ENCODE results near the gene TBXAS1. TPM values are rescaled to one million over a fixed set of nuclear protein-coding genes. Genes with fewer than 3 reads are reported as not detected.
"Not testable (repeated sequence)": the region's sequence is repeated elsewhere in the genome, so short reads cannot be mapped to it uniquely, and the experiment has no call there.

TBXAS1 gene
- total RNA-seq, 2 donors from 2014 or later = 15.7 to 23.7 TPM

DNA sequence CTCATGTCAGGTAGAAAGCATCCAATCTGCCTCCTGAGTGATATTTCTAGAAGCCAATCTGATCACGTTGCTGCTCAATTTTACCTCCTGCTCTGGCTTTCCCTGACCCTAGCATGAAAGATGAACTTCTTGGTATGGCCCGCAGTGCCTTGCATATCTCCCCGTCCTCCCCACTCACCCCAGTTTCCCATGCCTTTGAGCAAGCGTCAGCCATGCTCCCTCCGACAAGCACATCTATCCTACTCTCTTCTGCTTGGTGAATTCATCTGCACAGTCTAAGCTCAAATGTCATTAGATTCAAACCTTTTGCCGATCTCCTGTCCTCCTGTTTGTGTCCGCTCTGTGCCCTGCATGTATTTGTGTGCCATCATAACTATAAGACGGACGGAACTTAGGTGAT is 6.2 kb upstream of the TBXAS1 start:
- intact Hi-C loops (cut with DNase I) = no loop called here
- DNase-seq (ENCODE audit: low spot score) = no peak

DNA sequence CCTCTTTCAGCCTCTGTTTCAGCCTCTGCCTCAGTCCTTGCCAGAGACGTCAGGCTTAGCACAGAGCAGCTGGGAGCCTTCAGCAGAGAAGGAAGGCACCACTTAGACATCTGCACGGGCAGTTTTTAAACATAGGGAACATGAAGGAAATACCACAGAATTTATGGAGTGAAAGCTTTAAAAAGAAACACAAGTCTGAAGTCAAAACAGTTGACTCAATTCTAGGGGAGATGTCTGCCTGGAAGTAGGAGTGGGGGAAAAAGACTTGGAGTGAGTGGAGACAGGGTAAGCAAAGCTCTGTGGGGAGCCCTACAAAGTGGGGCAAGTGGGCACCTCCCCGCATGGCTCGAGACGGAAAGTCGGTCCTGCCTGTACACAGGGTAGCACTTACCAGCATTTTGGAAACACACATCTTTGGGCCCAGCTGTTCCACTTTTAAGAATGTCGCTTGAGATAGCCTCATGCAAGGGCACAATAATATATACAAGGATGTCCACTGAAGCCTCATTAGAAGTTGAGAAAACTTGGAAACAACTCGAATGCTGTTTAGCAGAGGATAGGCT is 5.0 kb upstream of the TBXAS1 start:
- DNase-seq (ENCODE audit: low spot score) = no peak
- intact Hi-C loops (cut with DNase I) = no loop called here

DNA sequence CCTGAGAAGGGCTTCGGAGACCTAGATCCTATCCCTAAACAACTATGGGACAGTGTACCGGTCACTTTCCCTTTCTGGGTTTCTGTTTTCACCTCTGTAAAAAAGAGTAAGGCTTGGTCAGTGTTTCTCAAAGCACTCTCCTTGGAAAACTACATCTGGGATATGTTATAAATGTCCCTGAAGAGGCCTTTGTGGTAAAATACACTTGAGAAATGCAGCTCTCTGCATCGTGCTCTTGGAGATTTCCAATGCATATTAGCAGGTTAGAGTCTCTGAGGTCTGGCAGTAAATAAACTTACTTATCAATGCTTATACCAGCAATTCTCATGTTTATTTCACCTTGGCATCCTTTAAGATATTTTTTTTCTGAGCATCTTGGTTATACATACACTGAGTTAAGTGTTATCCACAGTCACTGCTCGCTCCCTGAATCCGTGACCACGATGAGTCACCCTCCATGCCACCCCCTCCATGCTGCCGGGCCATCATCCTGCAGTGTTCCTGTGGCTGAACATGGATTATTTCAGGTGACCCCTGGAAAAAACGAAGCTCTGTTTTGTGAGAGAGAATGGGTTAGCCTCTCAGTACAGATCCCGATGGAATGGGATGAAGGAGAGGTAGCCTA is 3.3 kb upstream of the TBXAS1 start:
- no peak for DNase-seq (ENCODE audit: low spot score)
- intact Hi-C loops (cut with DNase I) = no loop called here

DNA sequence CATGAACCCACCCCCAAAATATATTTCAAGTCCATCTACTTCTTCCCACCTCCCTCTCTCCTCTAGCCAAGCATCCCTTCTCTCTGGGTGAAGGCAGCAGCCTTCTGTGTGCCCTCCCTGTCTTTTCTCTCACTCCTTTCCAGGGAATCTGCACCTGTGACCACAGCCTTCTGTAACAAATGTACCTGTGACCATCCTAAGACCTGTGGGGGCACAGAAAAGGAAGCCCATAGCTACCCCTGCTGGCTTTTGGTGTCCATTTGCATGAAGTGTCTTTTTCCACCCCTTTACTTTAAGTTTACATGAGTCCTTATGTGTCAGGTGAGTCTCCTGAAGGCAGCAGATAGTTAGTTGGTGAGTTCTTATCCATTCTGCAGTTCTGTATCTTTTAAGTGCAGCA is 2.0 kb upstream of the TBXAS1 start:
- DNase-seq (ENCODE audit: low spot score) = no peak
- intact Hi-C loops (cut with DNase I) = no loop called here

DNA sequence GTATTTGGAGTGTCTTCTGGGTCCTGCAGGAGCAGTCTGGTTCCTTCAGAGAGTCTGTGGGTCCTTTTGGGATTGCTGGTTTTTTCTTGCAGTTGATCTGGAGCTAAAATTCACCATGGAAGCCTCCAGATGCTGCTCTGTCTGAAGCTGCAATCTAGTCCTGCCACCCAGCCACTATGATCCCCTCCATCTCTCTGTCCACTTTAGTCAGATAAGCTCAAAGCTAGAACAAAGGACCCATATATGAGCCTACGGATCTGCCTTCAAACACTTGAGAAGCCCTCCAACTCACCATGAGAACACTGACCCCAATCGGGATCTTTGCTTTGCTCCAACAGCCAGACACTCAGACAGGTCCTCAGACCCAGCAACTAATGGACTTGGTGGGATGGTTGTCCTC is 618 bp upstream of the TBXAS1 start:
- intact Hi-C loops (cut with DNase I) = no loop called here
- DNase-seq (ENCODE audit: low spot score) = no peak

DNA sequence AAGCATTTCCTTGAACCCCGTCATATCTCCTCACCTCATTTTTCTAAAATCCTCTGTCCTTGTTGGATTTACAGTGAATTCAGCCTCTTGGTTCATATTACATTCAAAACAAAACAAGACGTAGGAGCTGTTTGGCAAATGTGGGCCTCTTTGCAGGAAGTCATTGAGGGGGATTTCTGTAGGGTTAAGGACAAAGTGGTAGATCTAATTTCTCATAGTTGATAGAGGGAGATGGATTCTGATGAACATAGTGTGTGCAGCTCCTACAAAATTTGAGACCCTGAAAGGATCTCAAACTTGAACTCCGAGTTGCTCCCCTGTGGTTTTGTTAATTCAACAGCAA is 682 bp downstream of the TBXAS1 start:
- no peak for DNase-seq (ENCODE audit: low spot score)
- intact Hi-C loops (cut with DNase I) = no loop called here

DNA sequence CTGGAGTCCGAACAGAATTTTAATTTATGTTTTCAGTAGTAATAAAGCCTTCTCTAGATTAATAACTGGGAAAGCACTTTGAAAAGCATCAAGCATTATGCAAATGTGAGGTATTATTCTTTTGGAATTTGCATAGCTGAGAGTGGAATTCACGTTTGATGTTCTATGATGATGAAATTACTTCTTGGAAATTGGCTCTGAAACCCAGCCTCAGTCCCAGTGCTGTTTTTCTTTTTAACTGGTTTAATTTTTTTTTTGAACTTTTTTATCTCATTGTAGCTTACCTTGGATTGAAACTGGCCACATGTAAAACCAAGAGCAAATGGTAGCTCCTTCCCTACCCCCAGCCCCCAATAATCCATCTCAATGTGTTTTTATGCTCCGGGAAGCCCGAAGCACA is 1.2 kb downstream of the TBXAS1 start:
- intact Hi-C loops (cut with DNase I) = no loop called here
- DNase-seq (ENCODE audit: low spot score) = no peak

DNA sequence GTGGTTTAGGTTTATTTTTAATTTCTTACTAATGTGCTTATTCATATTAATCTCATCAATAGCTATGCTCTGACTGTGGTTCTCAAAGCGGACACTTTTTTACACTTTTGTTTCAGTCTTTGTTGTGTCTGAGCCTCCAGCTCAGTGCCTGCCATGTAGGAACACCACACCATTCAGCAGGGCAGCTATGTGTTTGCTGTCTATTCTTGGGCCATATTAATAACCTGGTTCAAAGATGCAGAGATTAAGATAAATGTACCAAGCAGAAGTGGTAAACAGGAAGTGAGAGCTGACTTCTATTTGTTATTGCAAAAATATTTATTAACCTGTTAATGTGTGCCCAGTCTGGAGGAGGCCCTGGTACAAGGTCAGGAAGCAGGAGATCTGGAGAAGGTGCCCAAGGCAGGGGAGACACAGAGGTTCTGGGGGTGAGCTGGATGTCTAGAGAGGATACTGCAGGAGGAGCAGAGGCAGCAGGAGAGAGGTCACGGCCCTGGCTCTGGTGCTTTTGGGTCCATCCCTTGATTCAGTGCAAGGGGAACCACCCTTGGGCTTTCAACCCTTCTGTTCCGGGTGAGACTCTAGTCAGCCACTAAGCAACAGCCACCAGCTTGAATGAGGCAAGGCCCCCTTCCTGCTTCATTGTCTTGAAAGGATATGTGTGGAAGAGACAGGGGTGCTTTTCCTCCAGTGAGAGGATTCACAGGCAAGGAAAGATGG is 1.9 kb downstream of the TBXAS1 start:
- intact Hi-C loops (cut with DNase I) = no loop called here
- DNase-seq (ENCODE audit: low spot score) = no peak

DNA sequence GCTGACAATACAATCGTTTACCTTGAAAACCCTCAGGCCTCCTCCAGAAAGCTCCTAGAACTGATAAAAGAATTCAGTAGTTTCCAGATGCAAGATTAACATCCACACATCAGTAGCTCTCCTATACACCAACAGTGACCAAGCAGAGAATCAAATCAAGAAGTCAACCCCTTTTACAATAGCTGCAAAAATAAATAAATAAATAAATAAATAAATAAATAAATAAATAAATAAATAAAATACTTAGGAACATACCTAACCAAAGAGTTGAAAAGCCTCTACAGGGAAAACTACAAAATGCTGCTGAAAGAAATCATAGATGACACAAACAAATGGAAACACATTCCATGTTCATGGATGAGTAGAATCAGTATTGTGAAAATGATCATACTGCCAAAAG is 6.8 kb downstream of the TBXAS1 start:
- intact Hi-C loops (cut with DNase I); DNase-seq (ENCODE audit: low spot score): not testable (repeated sequence)

DNA sequence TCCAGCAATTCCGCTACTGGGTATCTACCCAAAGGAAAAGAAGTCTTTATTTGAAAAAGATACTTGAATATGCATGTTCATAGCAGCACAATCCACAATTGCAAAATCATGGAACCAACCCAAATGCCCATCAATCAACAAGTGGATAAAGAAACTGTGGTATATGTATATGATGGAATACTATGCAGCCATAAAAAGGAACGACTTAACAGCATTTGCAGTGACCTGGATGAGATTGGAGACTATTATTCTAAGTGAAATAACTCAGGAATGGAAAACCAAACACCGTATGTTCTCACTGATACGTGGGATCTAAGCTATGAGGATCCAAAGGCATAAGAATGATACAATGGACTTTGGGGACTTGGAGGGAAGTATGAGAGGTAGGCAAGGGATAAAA is 8.2 kb downstream of the TBXAS1 start:
- intact Hi-C loops (cut with DNase I); DNase-seq (ENCODE audit: low spot score): not testable (repeated sequence)

DNA sequence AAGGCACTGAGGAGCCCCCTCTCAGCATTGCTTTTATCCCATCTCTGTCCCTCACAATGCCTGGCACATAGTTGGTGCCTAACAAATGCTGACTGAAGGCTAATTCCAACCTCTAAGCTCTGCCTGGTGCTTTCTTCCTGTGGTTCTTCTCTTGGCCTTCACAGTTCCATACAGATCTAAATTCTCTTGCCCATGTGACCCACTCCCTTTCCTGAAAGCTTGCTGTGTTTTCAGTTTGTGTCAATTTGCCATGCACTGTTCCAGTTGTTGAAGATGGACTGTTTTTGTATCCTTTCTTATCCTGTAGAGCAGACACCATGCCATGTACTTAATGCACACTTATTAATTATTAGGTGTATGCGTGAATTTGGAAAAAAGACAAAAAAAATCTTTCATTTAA is 9.2 kb downstream of the TBXAS1 start:
- intact Hi-C loops (cut with DNase I) = no loop called here
- no peak for DNase-seq (ENCODE audit: low spot score)

DNA sequence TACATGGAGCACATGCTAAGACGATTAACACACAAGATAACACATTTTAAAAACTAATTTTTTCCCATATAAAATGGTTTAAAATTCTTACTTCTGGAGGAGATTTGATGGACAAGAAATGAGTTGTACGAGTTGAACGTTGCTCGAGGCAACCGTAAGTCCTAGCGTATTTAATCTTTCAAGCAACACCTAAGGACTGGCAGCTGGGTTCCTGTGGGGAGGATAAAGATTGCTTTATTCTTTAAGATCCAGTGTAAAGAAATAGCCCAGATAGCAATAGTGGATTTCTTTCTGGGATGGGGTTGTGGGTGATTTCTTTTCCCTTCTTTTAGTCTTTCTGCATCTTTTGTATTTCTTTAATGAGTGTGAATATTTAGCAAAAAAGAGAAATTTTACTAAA is 9.8 kb downstream of the TBXAS1 start:
- intact Hi-C loops (cut with DNase I) = no loop called here
- DNase-seq (ENCODE audit: low spot score) = no peak

DNA sequence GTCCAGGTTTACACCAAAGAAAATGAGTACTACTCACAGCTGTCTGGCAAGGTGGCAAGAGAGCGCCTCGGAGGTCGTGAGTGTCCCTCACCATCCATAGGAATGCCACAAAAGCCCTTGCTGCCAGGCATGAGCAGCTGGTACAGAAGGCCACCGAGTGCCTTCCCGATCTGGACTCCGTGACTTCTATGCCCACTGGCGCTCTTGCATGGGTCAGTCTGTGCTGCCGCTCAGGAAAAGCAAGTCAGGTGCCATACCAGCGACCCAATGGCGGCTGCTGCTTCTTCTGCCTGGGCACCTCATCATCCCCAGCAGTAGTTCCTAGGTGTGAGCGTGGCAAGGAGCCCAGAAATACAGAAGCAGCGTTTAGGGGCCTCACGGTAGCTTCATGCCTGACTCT is 11.7 kb downstream of the TBXAS1 start:
- intact Hi-C loops (cut with DNase I) = loop anchor here in 1 of 2 donors (10.0 kb wide), 1 partner anchor 124 kb away; no protein-coding TSS in a partner anchor
- no peak for DNase-seq (ENCODE audit: low spot score)

DNA sequence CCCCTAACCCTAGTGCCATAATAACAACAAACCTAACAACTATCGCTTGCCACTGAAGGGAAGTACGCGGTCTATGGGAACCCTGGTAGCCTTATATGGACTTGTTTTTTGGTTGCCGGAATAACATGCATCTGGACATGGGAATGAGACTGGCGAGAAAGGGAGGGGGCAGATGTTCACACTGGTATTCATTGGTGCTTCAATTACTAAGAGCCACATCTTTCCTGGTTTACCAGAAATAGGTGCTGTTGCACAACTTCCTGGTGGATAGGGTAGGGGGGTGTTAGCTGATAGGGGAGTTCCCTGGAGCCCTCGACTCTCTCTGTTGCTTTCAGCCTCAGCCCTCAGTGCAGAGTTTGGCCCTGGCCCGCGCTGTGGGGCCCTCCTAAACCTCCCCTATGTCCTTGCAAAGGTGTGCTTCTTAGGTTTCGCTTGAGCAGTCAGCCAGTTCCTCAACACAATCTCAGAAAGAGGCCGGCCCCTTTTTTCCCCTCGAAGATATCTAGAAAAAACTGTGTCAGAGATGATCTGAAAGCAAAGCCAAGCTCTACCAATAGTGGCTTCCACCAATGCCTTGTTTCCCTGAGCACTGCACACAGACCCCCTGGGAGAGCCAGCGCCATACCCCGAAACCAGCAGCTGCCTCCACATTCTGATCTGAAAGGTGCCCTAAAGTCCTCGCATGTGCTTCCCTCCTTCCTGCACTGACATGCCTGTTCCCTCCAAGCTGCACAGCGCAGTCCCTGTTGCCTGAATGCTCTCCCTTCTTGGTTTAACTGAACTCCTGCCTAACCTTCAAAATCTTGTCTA is 13.5 kb downstream of the TBXAS1 start:
- DNase-seq (ENCODE audit: low spot score) = no peak
- intact Hi-C loops (cut with DNase I) = loop anchor here in 1 of 2 donors (10.0 kb wide), 1 partner anchor 122 kb away; no protein-coding TSS in a partner anchor

DNA sequence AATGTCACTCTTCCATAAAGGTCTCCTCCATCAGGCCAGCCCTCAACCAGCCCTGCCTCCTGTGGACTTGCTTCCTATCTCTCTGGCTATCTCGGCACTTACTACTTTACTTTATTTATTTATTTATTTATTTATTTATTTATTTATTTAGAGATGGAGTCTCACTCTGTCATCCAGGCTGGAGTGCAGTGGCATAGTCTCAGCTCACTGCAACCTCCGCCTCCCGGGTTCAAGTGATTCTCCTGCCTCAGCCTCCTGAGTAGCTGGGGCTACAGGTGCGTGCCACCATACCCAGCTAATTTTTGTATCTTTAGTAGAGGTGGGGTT is 14.1 kb downstream of the TBXAS1 start:
- DNase-seq (ENCODE audit: low spot score) = not testable (repeated sequence)
- intact Hi-C loops (cut with DNase I) = loop anchor here in 1 of 2 donors (10.0 kb wide), 1 partner anchor 122 kb away; no protein-coding TSS in a partner anchor

DNA sequence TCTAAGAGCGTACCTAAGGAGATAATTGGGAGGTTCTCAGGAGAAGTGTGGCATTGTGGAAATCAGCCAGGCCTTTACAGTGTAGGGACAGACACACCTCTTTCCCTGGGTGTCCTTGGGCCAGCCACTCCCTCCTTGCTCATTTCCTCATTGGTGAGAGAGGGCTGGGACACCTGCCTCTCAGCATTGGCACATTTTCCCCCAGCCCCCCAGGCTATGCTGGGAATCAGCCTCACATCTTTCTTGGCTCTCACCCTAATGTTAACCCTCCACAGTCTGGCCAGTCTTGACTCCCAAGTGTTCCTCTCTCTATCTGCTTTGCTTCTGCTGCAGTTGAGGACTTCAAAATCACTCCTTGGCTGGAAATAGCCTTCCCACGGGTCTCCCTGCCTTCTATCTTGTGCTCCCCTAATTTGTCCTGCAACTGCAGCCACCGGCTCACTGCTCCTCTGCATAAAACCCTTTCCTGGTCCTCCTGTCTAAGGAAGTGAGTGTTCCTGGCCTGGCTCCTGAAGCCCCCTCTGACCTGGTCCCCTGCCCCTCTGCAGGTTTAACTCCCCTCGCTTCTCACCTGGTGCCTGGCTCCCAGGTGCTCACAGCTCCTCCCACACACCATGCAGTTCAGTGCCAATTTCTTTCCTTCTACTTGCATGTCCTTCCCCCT is 15.8 kb downstream of the TBXAS1 start:
- intact Hi-C loops (cut with DNase I) = loop anchor here in 1 of 2 donors (10.0 kb wide), 1 partner anchor 120 kb away; no protein-coding TSS in a partner anchor
- DNase-seq (ENCODE audit: low spot score) = no peak

DNA sequence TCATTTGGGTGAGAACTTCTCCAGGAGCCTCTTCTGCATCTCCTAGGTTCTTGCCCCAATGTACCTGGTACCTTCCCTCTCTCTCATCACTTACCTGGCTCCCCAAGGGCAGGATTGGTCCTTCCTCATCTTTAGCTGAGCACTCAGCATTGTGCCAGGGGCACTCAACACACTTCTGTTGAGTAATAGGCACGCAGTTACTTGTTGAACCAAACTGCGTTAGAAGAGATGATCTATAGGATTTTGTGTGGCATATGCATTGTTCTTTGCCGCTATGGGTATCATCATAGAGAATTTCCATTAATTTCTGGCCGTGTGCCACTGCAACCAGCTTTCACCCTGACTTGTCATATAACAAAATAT is 16.4 kb downstream of the TBXAS1 start:
- no peak for DNase-seq (ENCODE audit: low spot score)
- intact Hi-C loops (cut with DNase I) = loop anchor here in 1 of 2 donors (10.0 kb wide), 1 partner anchor 119 kb away; no protein-coding TSS in a partner anchor

DNA sequence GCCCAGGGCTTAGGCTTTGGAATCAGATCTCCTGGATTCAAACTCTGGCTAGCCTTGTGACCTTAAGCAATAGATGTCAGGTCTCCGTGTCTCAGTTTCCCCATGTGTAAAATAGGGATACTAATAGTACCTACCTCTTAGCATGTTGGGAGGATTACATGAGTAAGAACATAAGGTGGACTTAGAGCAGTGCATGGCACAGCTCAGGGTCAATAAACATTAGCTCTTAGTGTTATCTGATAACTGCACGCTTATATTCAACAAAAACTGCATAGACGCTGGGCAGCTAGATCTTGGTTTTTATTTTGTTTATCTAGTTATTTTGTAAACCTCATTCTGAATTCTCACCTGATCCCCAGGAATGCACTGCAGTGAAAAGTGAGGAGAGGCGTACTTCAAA is 17.2 kb downstream of the TBXAS1 start:
- DNase-seq (ENCODE audit: low spot score) = no peak
- intact Hi-C loops (cut with DNase I) = loop anchor here in 1 of 2 donors (10.0 kb wide), 1 partner anchor 119 kb away; no protein-coding TSS in a partner anchor

DNA sequence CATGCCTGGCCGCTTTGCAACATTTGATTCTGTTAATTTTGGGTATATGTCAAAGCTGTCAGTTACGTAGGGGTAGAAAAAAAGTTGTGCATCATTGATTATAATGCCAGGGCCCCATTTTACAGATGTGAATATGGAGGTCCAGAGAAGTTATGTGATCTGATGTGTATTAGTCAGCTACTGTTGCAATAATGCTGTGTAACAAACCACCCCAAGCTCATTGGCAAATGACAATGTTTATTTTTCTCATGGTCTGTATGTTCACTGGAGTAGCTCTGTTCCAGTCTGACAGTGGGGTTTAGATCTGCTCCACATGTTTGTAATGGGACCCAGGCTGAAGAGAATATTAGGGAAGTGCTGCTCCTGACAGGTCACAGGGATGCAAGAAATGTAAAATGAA is 19.2 kb downstream of the TBXAS1 start:
- intact Hi-C loops (cut with DNase I) = loop anchor here in 1 of 2 donors (10.0 kb wide), 1 partner anchor 117 kb away; no protein-coding TSS in a partner anchor
- DNase-seq (ENCODE audit: low spot score) = no peak

All from posterior vena cava (tissue), 2 donors.